SH-SY5Y (cell line): ENCODE measurements around the gene TFPT.

Experiments used
- GATA2 ChIP-seq: IDR thresholded peaks from 2 replicates; pipeline ENCODE4 v1.6.1; 2011; ENCODE audit warnings: mild to moderate bottlenecking, low read depth, low read length
- GATA3 ChIP-seq: IDR thresholded peaks from 2 replicates; pipeline ENCODE4 v1.6.1; 2011; ENCODE audit warnings: low read depth, mild to moderate bottlenecking, low read length, moderate library complexity

DNA sequence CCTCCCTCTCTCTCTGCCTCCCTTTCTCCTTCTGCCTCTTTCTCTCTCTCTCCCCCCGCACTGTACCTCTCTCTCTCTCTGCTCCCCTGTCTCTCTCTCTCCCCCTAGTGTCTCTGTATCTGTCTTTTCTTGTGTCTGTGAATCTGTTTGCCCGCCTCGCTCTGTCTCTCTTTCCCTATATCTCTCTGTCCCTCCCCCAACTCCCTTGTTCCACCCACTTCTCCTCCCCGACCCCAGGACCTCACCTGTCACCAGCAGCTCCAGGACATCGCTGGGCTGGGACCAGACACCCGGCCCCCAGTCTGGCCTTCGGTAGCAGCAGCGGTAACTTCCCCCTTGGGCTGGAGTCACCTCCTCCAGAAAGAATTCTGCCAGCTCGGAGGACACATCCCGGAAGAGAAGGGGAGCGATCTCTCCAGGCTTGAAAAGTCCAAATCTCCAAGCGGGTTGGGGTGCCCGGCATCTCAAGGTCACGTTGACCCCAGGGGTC, 18.8 kb downstream of the TFPT start:
- TF ChIP-seq GATA3 (no peak), GATA2 (no peak)
